Ishikawa (cell line): ENCODE measurements around the gene TRAPPC8.

Source experiments
- CREB1 ChIP-seq: IDR thresholded peaks from 2 replicates; pipeline ENCODE4 v1.6.1; 2012; ENCODE audit warnings: low read depth
- EGR1 ChIP-seq: IDR thresholded peaks from 2 replicates; pipeline ENCODE4 v1.6.1; 2012
- EP300 ChIP-seq: IDR thresholded peaks from 2 replicates; pipeline ENCODE4 v1.6.1; 2012; ENCODE audit warnings: borderline replicate concordance
- FOXM1 ChIP-seq: IDR thresholded peaks from 2 replicates; pipeline ENCODE4 v1.6.1; 2012; ENCODE audit warnings: low read depth, borderline replicate concordance
- MAX ChIP-seq: IDR thresholded peaks from 2 replicates; pipeline ENCODE4 v1.6.1; 2012
- RAD21 ChIP-seq: IDR thresholded peaks from 2 replicates; pipeline ENCODE4 v1.6.1; 2012; ENCODE audit warnings: low read depth
- TAF1 ChIP-seq: IDR thresholded peaks from 2 replicates; pipeline ENCODE4 v1.6.1; 2012; ENCODE audit warnings: low read depth, mild to moderate bottlenecking
- TCF12 ChIP-seq: IDR thresholded peaks from 2 replicates; pipeline ENCODE4 v1.6.1; 2012; ENCODE audit warnings: low read depth
- TEAD4 ChIP-seq: IDR thresholded peaks from 2 replicates; pipeline ENCODE4 v1.6.1; 2012
- USF1 ChIP-seq: IDR thresholded peaks from 2 replicates; pipeline ENCODE4 v1.6.1; 2012
- YY1 ChIP-seq: IDR thresholded peaks from 2 replicates; pipeline ENCODE4 v1.6.1; 2012; ENCODE audit warnings: low read depth
- TF ChIP-seq, protein P1 (sequence below): IDR thresholded peaks from 2 replicates; pipeline ENCODE4 v1.6.1; 2012; ENCODE audit warnings: low read depth, mild to moderate bottlenecking

GRCh38 chr18:31983020-31983419 is 40.1 kb upstream of the TRAPPC8 start:
- TF ChIP-seq CREB1 = no peak
- TF ChIP-seq MAX = no peak
- TF ChIP-seq, protein P1, sequence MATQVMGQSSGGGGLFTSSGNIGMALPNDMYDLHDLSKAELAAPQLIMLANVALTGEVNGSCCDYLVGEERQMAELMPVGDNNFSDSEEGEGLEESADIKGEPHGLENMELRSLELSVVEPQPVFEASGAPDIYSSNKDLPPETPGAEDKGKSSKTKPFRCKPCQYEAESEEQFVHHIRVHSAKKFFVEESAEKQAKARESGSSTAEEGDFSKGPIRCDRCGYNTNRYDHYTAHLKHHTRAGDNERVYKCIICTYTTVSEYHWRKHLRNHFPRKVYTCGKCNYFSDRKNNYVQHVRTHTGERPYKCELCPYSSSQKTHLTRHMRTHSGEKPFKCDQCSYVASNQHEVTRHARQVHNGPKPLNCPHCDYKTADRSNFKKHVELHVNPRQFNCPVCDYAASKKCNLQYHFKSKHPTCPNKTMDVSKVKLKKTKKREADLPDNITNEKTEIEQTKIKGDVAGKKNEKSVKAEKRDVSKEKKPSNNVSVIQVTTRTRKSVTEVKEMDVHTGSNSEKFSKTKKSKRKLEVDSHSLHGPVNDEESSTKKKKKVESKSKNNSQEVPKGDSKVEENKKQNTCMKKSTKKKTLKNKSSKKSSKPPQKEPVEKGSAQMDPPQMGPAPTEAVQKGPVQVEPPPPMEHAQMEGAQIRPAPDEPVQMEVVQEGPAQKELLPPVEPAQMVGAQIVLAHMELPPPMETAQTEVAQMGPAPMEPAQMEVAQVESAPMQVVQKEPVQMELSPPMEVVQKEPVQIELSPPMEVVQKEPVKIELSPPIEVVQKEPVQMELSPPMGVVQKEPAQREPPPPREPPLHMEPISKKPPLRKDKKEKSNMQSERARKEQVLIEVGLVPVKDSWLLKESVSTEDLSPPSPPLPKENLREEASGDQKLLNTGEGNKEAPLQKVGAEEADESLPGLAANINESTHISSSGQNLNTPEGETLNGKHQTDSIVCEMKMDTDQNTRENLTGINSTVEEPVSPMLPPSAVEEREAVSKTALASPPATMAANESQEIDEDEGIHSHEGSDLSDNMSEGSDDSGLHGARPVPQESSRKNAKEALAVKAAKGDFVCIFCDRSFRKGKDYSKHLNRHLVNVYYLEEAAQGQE = no peak
- no peak for TF ChIP-seq USF1
- no peak for TF ChIP-seq TAF1
- TF ChIP-seq RAD21 = no peak
- TF ChIP-seq TEAD4 = no peak
- TF ChIP-seq FOXM1 = no peak
- TF ChIP-seq YY1 = no peak
- no peak for TF ChIP-seq TCF12
- TF ChIP-seq EGR1 = no peak
- TF ChIP-seq EP300 = no peak
